IMR-90 (cell line): ENCODE results near the gene MICAL3. TPM values are rescaled to one million over a fixed set of nuclear protein-coding genes. Genes with fewer than 3 reads are reported as not detected.

ENCODE experiments used
- ATAC-seq: fragments of 200-7000 bp; cut with Tn5 transposase; 2 replicates; pipeline ENCODE4 v1.9.1; 2020; ENCODE audit warnings: low read depth, mild to moderate bottlenecking, moderate library complexity
- BruUV-seq: library from RNA; stranded (reverse); fragments of 400-500 nt; replicated peaks from 2 replicates; lab custom pipeline; 2021; lab: Mats Ljungman, UMichigan
- CTCF ChIA-PET: fragments of 300-600 bp; formaldehyde crosslinking; extraction: SDS; loops from one replicate; lab custom pipeline; 2021; ENCODE audit warnings: antibody characterized with exemption; lab: Yijun Ruan, JAX
- POLR2A ChIA-PET: fragments of 300-600 bp; sonication (Branson Sonifier 250); formaldehyde crosslinking; loops from one replicate; lab custom pipeline; 2022; ENCODE audit warnings: antibody characterized with exemption; ENCODE audit not compliant: unreplicated experiment; lab: Charles Lee
- DNase-seq: peaks from one replicate; pipeline ENCODE4 v3.0.0; 2013
- H2AFZ ChIP-seq: replicated peaks from 2 replicates; pipeline ENCODE3; 2013; ENCODE audit warnings: low read length, mild to moderate bottlenecking; ENCODE audit not compliant: poor library complexity
- H2AK5ac ChIP-seq: 2 replicates; pipeline ENCODE4 v1.6.1; 2013; ENCODE audit warnings: low read depth, low read length, inconsistent platforms
- H2AK9ac ChIP-seq: replicated peaks from 2 replicates; pipeline ENCODE3; 2013; ENCODE audit warnings: mild to moderate bottlenecking, low read depth, low read length, moderate library complexity; ENCODE audit not compliant: poor library complexity
- H2BK120ac ChIP-seq: 2 replicates; pipeline ENCODE4 v1.6.1; 2013; ENCODE audit warnings: low read depth, low read length, inconsistent platforms
- H2BK15ac ChIP-seq: 3 replicates; pipeline ENCODE4 v1.6.1; 2013; ENCODE audit warnings: low read depth, low read length, inconsistent platforms
- H2BK20ac ChIP-seq: 2 replicates; pipeline ENCODE4 v1.6.1; 2013; ENCODE audit warnings: low read depth, mild to moderate bottlenecking, inconsistent platforms, low read length, moderate library complexity
- H2BK5ac ChIP-seq: 2 replicates; pipeline ENCODE4 v1.6.1; 2013; ENCODE audit warnings: mild to moderate bottlenecking, low read depth, low read length, inconsistent platforms; ENCODE audit not compliant: poor library complexity, severe bottlenecking
- H3K14ac ChIP-seq: replicated peaks from 2 replicates; pipeline ENCODE4 v1.6.1; 2013; ENCODE audit warnings: low read depth, low read length, inconsistent platforms
- H3K18ac ChIP-seq: 2 replicates; pipeline ENCODE4 v1.6.1; 2013; ENCODE audit warnings: low read depth, low read length, control low read depth
- H3K23ac ChIP-seq: 2 replicates; pipeline ENCODE4 v1.6.1; 2013; ENCODE audit warnings: low read depth, low read length, inconsistent platforms
- H3K27ac ChIP-seq: 2 replicates; pipeline ENCODE4 v1.5.1; 2013; ENCODE audit warnings: mild to moderate bottlenecking, control low read depth, low read length; ENCODE audit not compliant: insufficient read depth
- H3K27me3 ChIP-seq: 2 replicates; pipeline ENCODE4 v1.6.1; 2013; ENCODE audit warnings: low read length; ENCODE audit not compliant: control insufficient read depth, insufficient read depth
- H3K36me3 ChIP-seq: 2 replicates; pipeline ENCODE4 v1.6.1; 2013; ENCODE audit warnings: low read length, mixed read lengths; ENCODE audit not compliant: control insufficient read depth, insufficient read depth
- H3K4ac ChIP-seq: 2 replicates; pipeline ENCODE4 v1.6.1; 2013; ENCODE audit warnings: low read depth, low read length, inconsistent platforms
- H3K4me1 ChIP-seq: 2 replicates; pipeline ENCODE4 v1.6.1; 2013; ENCODE audit warnings: low read length, mixed read lengths; ENCODE audit not compliant: control insufficient read depth, insufficient read depth
- H3K4me2 ChIP-seq: 2 replicates; pipeline ENCODE4 v1.6.1; 2013; ENCODE audit warnings: low read depth, mild to moderate bottlenecking, control low read depth, low read length, moderate library complexity
- H3K4me3 ChIP-seq: 2 replicates; pipeline ENCODE4 v1.5.1; 2013; ENCODE audit warnings: low read depth, mild to moderate bottlenecking, control low read depth, low read length, moderate library complexity; ENCODE audit not compliant: insufficient read depth
- H3K56ac ChIP-seq: 2 replicates; pipeline ENCODE4 v1.6.1; 2013; ENCODE audit warnings: low read length, inconsistent platforms; ENCODE audit not compliant: insufficient read depth; ENCODE audit errors: extremely low read depth
- H3K79me1 ChIP-seq, 2 experiments: 2 replicates each; pipeline ENCODE4 v1.6.1; 2013; ENCODE audit warnings: low read length in 2 of 2, inconsistent platforms in 1 of 2, low read depth in 1 of 2
- H3K9ac ChIP-seq: 2 replicates; pipeline ENCODE4 v1.6.1; 2013; ENCODE audit warnings: low read depth, low read length, control low read depth
- H3K9me1 ChIP-seq: 2 replicates; pipeline ENCODE4 v1.6.1; 2013; ENCODE audit warnings: low read length, inconsistent platforms; ENCODE audit not compliant: insufficient read depth
- H3K9me3 ChIP-seq: 2 replicates; pipeline ENCODE4 v1.6.1; 2013; ENCODE audit warnings: low read length; ENCODE audit not compliant: control insufficient read depth, insufficient read depth
- H4K20me1 ChIP-seq: 2 replicates; pipeline ENCODE4 v1.6.1; 2013; ENCODE audit warnings: low read length, inconsistent platforms; ENCODE audit not compliant: insufficient read depth
- H4K5ac ChIP-seq: 2 replicates; pipeline ENCODE4 v1.6.1; 2013; ENCODE audit warnings: mild to moderate bottlenecking, low read depth, low read length, control low read depth
- H4K8ac ChIP-seq, 2 experiments: 2 replicates each; pipeline ENCODE4 v1.6.1; 2013; ENCODE audit warnings: low read depth in 2 of 2, low read length in 2 of 2, control low read depth in 1 of 2, inconsistent platforms in 1 of 2
- H4K91ac ChIP-seq: 2 replicates; pipeline ENCODE4 v1.6.1; 2013; ENCODE audit warnings: low read depth, low read length, inconsistent platforms; ENCODE audit not compliant: insufficient read depth
- BHLHE40 ChIP-seq: fragments of 150-350 bp; IDR thresholded peaks from 2 replicates; pipeline ENCODE4 v1.6.1; 2016; ENCODE audit warnings: mild to moderate bottlenecking, low read depth, low read length
- CEBPB ChIP-seq: IDR thresholded peaks from 2 replicates; pipeline ENCODE4 v1.6.1; 2012; ENCODE audit warnings: low read depth, low read length, improper control_type of control experiment
- CHD1 ChIP-seq: IDR thresholded peaks from 2 replicates; pipeline ENCODE4 v1.6.1; 2012; ENCODE audit warnings: low read depth, low read length, improper control_type of control experiment
- CTCF ChIP-seq: conservative IDR thresholded peaks from 2 replicates; pipeline ENCODE4 v1.5.1; 2012; ENCODE audit warnings: mild to moderate bottlenecking, low read depth, low read length, improper control_type of control experiment
- FOS ChIP-seq: fragments of 150-350 bp; IDR thresholded peaks from 2 replicates; pipeline ENCODE4 v1.6.1; 2016; ENCODE audit warnings: low read depth, low read length
- MAFK ChIP-seq: IDR thresholded peaks from 2 replicates; pipeline ENCODE4 v1.6.1; 2012; ENCODE audit warnings: low read depth, low read length, improper control_type of control experiment
- MAZ ChIP-seq: IDR thresholded peaks from 2 replicates; pipeline ENCODE4 v1.6.1; 2012; ENCODE audit warnings: low read depth, mild to moderate bottlenecking, low read length, improper control_type of control experiment, moderate library complexity, borderline replicate concordance
- NFE2L2 ChIP-seq: fragments of 150-350 bp; IDR thresholded peaks from 2 replicates; pipeline ENCODE4 v1.6.1; 2016; ENCODE audit warnings: low read depth, mild to moderate bottlenecking, low read length
- POLR2A ChIP-seq: IDR thresholded peaks from 2 replicates; pipeline ENCODE4 v1.6.1; 2012; ENCODE audit warnings: mild to moderate bottlenecking, low read depth, low read length
- RAD21 ChIP-seq: IDR thresholded peaks from 2 replicates; pipeline ENCODE4 v1.6.1; 2012; ENCODE audit warnings: low read length, improper control_type of control experiment
- RCOR1 ChIP-seq: IDR thresholded peaks from 2 replicates; pipeline ENCODE4 v1.6.1; 2012; ENCODE audit warnings: mild to moderate bottlenecking, low read length, improper control_type of control experiment; ENCODE audit not compliant: insufficient replicate concordance
- RFX5 ChIP-seq: IDR thresholded peaks from 2 replicates; pipeline ENCODE4 v1.8.0; 2012; ENCODE audit warnings: low read depth, mild to moderate bottlenecking, low read length, moderate library complexity
- SMC3 ChIP-seq: fragments of 150-350 bp; IDR thresholded peaks from 2 replicates; pipeline ENCODE4 v1.6.1; 2016; ENCODE audit warnings: low read depth, mild to moderate bottlenecking, antibody characterized with exemption, low read length, moderate library complexity
- USF2 ChIP-seq: fragments of 150-350 bp; IDR thresholded peaks from 2 replicates; pipeline ENCODE4 v1.6.1; 2017; ENCODE audit warnings: mild to moderate bottlenecking, antibody characterized with exemption, low read length, low read depth
- WGBS, 2 experiments: methylation state at CpG; one replicate each; pipeline versions ENCODE4 v1.1.5 to v1.1.7; 2013; ENCODE audit warnings: missing lambda C conversion rate in 2 of 2; ENCODE audit not compliant: insufficient read length in 1 of 2; ENCODE audit errors: extremely low coverage in 2 of 2; 5-methylcytosine and 5-hydroxymethylcytosine counted together
- dilution Hi-C: fragments of 300-500 bp; cut with HindIII; formaldehyde crosslinking; loops from one replicate; pipeline ENCODE4 v1.14.3; 2018; ENCODE audit warnings: low sequenced_read_pairs; ENCODE audit not compliant: unreplicated experiment
- in situ Hi-C: fragments of 300-500 bp; cut with MboI; formaldehyde crosslinking; loops from 3 replicates; pipeline ENCODE4 v1.14.3; 2019; ENCODE audit warnings: low sequenced_read_pairs, inconsistent platforms, mixed read lengths
- intact Hi-C: fragments of 100-400 bp; cut with micrococcal nuclease; formaldehyde crosslinking; loops from 2 replicates; pipeline ENCODE4 v1.10.0; 2022
- polyA plus RNA-seq, 3 experiments: library from polyadenylated mRNA; depleted of rRNA; stranded (reverse); fragments of >200 nt; gene quantifications; 2 replicates each; pipeline ENCODE4 v1.2.3, GENCODE V29; 2012; ENCODE audit warnings: low replicate concordance in 1 of 3
- total RNA-seq: library from RNA; depleted of rRNA; stranded (reverse); fragments of >200 nt; gene quantifications from 2 replicates; pipeline ENCODE4 v1.2.3, GENCODE V29; 2012
- TF ChIP-seq, protein P1 (sequence below): fragments of 150-350 bp; IDR thresholded peaks from 2 replicates; pipeline ENCODE4 v1.6.1; 2016; ENCODE audit warnings: low read depth, mild to moderate bottlenecking, low read length, moderate library complexity, borderline replicate concordance

Gene MICAL3
- total and polyA plus RNA-seq, 2 of the 4 experiments (the other 2 are of a cell fraction): 17.6 to 26.8 TPM

- POLR2A ChIA-PET: no interaction called here
- TF ChIP-seq RFX5: no peak
- no peak for TF ChIP-seq MAFK
- TF ChIP-seq CHD1: no peak
- no peak for TF ChIP-seq FOS
- TF ChIP-seq MAZ: no peak
- TF ChIP-seq USF2: no peak
- no peak for TF ChIP-seq BHLHE40
- no peak for TF ChIP-seq SMC3
- TF ChIP-seq CEBPB: no peak
- TF ChIP-seq NFE2L2: no peak
- TF ChIP-seq POLR2A: no peak
- TF ChIP-seq RCOR1: no peak
- TF ChIP-seq, protein P1, sequence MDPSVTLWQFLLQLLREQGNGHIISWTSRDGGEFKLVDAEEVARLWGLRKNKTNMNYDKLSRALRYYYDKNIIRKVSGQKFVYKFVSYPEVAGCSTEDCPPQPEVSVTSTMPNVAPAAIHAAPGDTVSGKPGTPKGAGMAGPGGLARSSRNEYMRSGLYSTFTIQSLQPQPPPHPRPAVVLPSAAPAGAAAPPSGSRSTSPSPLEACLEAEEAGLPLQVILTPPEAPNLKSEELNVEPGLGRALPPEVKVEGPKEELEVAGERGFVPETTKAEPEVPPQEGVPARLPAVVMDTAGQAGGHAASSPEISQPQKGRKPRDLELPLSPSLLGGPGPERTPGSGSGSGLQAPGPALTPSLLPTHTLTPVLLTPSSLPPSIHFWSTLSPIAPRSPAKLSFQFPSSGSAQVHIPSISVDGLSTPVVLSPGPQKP: no peak
- TF ChIP-seq RAD21: no peak
- TF ChIP-seq CTCF: no peak
Observed at GRCh38 chr22:17960695-17961445, 63.5 kb downstream of the MICAL3 start.

More at GRCh38 chr22:17960695-17961445, 63.5 kb downstream of the MICAL3 start:
- ATAC-seq (no peak), DNase-seq (no peak)
- Histone ChIP-seq H3K79me1 (peaks cover 54 to 90% of the 10 kb centered on the region in 2 experiments), H2BK15ac (no peak overlapping the region), H4K5ac (no peak overlapping the region), H2AK9ac (peak overlapping the region; percentile 13), H3K14ac (no peak overlapping the region), H3K9me1 (peaks cover 28% of the 10 kb centered on the region), H3K36me3 (peaks cover 2% of the 10 kb centered on the region), H3K9ac (no peak overlapping the region), H3K4me2 (no peak overlapping the region), H3K27me3 (no peaks in the 10 kb centered on the region), H3K56ac (no peak overlapping the region), H3K23ac (no peak overlapping the region), H3K4me3 (no peak overlapping the region), H3K4ac (no peak overlapping the region), H4K20me1 (peaks cover 13% of the 10 kb centered on the region), H2AK5ac (no peak overlapping the region), H2AFZ (peak overlapping the region; percentile 26), H3K18ac (no peak overlapping the region), H4K8ac (no peak overlapping the region), H3K9me3 (no peaks in the 10 kb centered on the region), H3K4me1 (peaks cover 19% of the 10 kb centered on the region), H2BK120ac (no peak overlapping the region), H4K91ac (no peak overlapping the region), H2BK20ac (no peak overlapping the region), H2BK5ac (no peak overlapping the region), H3K27ac (no peak overlapping the region)
- intact Hi-C loops (no loop called here), dilution Hi-C loops (no loop called here), in situ Hi-C loops (no loop called here)
- CTCF ChIA-PET: interaction anchor here (0.6 kb wide), 1 partner anchor 14 kb away, joined by 3 read pairs; no protein-coding TSS in a partner anchor
- 83% methylated on average over 6 of the region's 19 CpGs; no CpG with 5 or more reads in 1 of the 2 experiments for WGBS, 2 experiments
- BruUV-seq: no TSS peak
